HG02588 (cell line): ENCODE measurements around the gene MMEL1.

Experiments used
- ATAC-seq: cut with Tn5 transposase; IDR thresholded peaks from one replicate; pipeline ENCODE4 v1.9.1; 2021; ENCODE audit warnings: mild to moderate bottlenecking, moderate library complexity; ENCODE audit not compliant: unreplicated experiment

Gene MMEL1

GRCh38 chr1:2547210-2548067 is 85.4 kb downstream of the MMEL1 start:
- no peak for ATAC-seq

DNA sequence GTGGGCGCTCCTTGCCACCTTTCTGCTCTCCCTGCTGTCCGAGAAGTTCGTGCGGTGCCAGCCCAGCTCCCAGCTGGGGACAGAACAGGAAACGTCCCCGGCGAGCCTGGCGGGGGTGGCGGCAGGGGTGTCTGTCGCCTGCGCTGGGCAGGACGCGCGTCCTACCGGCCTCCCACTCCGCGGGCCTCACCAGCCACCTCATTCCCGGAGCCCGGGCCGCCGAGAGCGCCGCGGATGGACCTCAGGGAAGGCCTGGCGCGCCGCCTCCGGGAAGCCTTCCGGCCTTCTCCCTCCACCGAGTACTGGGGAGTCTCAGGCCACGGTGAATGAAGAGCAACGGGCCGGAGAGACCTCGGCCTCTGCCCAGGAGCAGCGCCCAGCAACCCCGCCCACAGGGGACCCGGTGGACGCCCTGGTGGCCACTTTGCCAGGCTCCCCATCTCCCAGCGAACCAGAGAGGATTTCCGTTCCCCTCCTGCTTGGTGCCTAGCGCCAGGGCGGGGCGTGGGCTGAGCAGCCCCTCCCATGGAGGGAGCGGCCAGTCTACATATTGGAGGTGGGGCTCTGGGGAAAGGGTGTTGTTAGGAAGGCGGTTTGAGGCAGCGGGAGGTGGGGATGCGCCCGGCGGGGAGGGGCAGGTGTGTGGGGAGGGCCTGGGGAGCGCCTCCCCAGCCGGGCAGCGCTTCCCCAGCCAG is 86.2 kb downstream of the MMEL1 start:
- ATAC-seq = peak; percentile 25

- peak; percentile 31 for ATAC-seq
These were observed 86.9 kb downstream of the MMEL1 start for GRCh38 chr1:2545754-2546514.

DNA sequence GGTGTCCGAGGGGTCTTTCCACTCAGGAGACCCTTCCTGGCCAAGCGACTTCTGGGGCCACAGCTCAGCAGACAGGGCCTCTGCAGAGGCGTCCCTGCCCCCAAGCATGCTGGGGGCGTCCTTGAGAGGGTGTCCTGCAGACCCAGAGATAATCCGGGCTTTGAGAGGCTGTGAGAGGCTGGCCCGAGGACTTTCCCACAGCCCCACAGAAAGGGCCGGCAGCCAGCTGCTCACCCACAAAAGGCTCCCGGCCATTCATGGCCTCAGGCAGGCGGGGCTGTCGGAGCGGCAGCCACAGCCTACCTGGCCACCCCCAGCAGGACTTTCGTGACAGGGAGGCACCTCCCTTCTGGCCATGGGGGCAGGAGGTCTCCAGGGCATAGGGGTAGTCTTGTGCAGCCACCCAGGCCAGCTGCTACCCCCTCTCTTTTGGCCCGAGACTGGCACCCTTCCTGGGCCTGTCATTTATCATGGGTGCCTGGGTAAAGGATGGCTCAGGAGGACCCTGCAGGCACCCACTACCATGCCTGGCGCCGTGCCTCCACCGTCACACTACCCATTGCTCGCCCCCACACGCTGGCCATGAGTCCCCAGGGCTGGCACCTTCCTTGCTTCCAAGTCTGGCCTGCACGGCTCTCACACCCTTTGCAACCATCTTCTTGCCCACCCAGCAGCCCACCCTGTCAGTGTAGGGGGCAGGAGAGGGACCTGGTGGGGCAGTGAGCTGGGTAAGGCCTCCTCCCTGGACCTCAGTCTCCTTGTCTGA is 87.8 kb downstream of the MMEL1 start:
- ATAC-seq = no peak

GRCh38 chr1:2544093-2544874 is 88.5 kb downstream of the MMEL1 start:
- no peak for ATAC-seq

- no peak for ATAC-seq
These were observed 89.2 kb downstream of the MMEL1 start for GRCh38 chr1:2543543-2544092.

DNA sequence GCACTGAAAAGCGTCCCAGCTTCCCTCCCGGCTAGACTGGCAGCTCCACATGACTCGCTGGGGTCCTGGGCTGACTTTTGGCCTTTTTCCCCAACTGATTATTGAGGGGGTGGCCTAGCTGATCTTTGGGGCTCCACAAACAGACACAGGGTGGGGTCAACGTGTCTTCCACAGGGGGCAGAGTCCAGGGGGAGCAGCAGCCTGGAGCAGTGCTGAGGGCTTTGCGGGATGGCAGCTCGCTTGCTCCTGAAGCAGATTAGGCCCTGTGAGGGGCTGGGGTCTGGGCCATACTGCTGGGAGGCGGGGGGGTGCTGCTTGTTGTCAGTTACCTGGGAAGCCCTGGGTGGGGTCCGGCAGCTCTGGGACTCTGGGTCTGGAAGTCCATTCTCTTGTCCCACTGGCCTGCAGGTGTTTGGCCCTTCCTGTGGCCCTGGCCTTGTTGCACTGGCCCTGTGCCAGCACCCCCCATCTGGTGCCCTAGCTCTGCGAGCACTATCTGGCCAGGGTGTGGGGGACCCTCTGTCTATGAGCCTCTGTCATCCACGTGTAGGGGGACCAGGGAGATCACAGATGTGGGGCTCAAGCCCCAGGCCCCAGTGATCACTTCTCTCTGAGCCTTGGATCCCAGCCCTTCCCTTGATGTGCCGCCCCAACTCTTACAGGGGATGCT is 90.4 kb downstream of the MMEL1 start:
- no peak for ATAC-seq

- ATAC-seq = no peak
These were observed 91.1 kb downstream of the MMEL1 start for GRCh38 chr1:2541619-2542245.

DNA sequence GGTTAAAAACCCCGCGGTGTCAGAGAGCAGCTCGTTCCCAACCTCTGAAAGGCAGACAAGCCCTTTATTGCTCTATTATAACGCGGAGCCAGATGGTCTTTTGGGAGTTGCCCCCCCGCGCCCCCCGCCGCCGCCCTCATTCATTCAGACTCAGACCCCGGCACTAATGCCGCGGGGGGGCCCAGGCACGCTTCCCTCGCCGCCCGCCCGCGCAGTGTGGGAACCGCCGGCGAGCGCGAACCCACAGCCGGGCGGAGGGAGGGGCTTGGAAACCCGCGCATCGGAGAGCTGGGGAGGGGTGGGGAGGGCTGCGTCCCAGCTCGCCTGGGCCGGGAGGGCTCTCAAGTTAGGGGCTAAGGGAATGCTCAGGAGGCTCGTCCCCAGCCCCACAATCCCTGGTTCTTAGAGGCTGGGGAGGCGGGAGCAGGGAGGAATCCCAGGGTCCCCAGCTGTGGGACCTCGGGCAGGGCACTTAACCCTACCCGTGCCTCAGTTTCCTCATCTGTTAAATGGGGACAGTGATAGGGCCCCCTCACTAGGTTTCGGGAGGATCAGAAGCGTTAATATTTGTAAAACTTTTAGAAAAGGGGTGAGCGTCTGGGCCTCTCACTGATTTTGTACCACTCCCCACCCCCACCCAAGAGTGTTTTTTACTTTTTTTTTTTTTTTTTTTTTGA is 91.9 kb downstream of the MMEL1 start:
- ATAC-seq = no peak
